Lung (tissue), 12 donors: ENCODE results near the gene MYORG. TPM values are rescaled to one million over a fixed set of nuclear protein-coding genes. Genes with fewer than 3 reads are reported as not detected.

Experiments
- ATAC-seq: fragments of 200-7000 bp; cut with Tn5 transposase; one replicate; pipeline ENCODE4 v1.9.1; 2020; ENCODE audit warnings: moderate number of reproducible peaks; ENCODE audit not compliant: insufficient read depth, low FRiP score
- DNase-seq, 3 donors: peaks; one replicate each; pipeline ENCODE4 v3.0.0-alpha.2; 2013 to 2017
- H3K27ac ChIP-seq, 2 donors: one replicate each; pipeline ENCODE4 v1.5.1; 2013; ENCODE audit warnings: mild to moderate bottlenecking in 2 of 2, moderate library complexity in 2 of 2, control low read depth in 1 of 2, inconsistent platforms in 1 of 2, low read depth in 1 of 2, low read length in 1 of 2
- H3K27me3 ChIP-seq, 3 donors: one replicate each; pipeline ENCODE4 v1.5.1; 2013; ENCODE audit warnings: low read length in 2 of 3; ENCODE audit not compliant: control insufficient read depth in 3 of 3, insufficient read depth in 3 of 3
- H3K36me3 ChIP-seq, 4 donors: one replicate each; pipeline ENCODE4 v1.5.1; 2013; ENCODE audit warnings: low read length in 4 of 4, mild to moderate bottlenecking in 1 of 4, moderate library complexity in 1 of 4; ENCODE audit not compliant: control insufficient read depth in 4 of 4, insufficient read depth in 4 of 4
- H3K4me1 ChIP-seq, 5 donors: one replicate each; pipeline ENCODE4 v1.5.1; 2013; ENCODE audit warnings: low read length in 5 of 5, mild to moderate bottlenecking in 2 of 5, moderate library complexity in 1 of 5; ENCODE audit not compliant: control insufficient read depth in 5 of 5, insufficient read depth in 5 of 5
- H3K4me3 ChIP-seq: one replicate; pipeline ENCODE4 v1.5.1; 2013; ENCODE audit warnings: mild to moderate bottlenecking, control low read depth, moderate library complexity
- H3K9ac ChIP-seq, 2 donors: one replicate each; pipeline ENCODE4 v1.5.1; 2013; ENCODE audit warnings: low read length in 2 of 2, control low read depth in 1 of 2; ENCODE audit not compliant: insufficient read depth in 1 of 2
- H3K9me3 ChIP-seq, 4 donors: one replicate each; pipeline ENCODE4 v1.5.1; 2013; ENCODE audit warnings: low read length in 3 of 4, mild to moderate bottlenecking in 1 of 4, moderate library complexity in 1 of 4; ENCODE audit not compliant: control insufficient read depth in 4 of 4, insufficient read depth in 3 of 4
- CTCF ChIP-seq: IDR thresholded peaks from 2 replicates; pipeline ENCODE4 v1.5.1; 2012; ENCODE audit warnings: mild to moderate bottlenecking; ENCODE audit errors: control extremely low read depth, extremely low read depth
- WGBS, 2 donors: extraction: QIAGEN DNeasy Blood & Tissue Kit; methylation state at CpG; one replicate each; pipeline ENCODE4 v1.1.7; 2013; 5-methylcytosine and 5-hydroxymethylcytosine counted together
- polyA plus RNA-seq, 2 donors: library from polyadenylated mRNA; stranded (reverse); fragments of 200-250 nt; gene quantifications; one replicate each; pipeline ENCODE4 v1.2.1, GENCODE V29; 2013
- total RNA-seq, 2 donors: library from RNA; depleted of rRNA in 1 of 2; stranded (reverse); fragments of >200 nt in 1 of 2; gene quantifications; one replicate each; pipeline ENCODE4 v1.2.1, GENCODE V29; 2014 to 2021
- donor health status: control.
- donor health status: control.
- donor health status: Bipolar disorder and iron deficiency.
- donor health status: healthy.
- donor health status: DM: yes; HTN: yes; CAD: no.

Gene MYORG
- total and polyA plus RNA-seq, 4 donors = 1.4 to 12.2 (median 4.9) TPM

GRCh38 chr9:34380034-34380510 lies 3.4 kb upstream of the MYORG start:
- ATAC-seq (no peak), DNase-seq (peak in 2 of 3 donors; percentile 2 to 13)
- Histone ChIP-seq H3K27ac (peak overlapping the region in 1 of 2 donors; percentile 3), H3K9ac (no peak overlapping the region), H3K27me3 (peaks cover 0 to 45% (median 32%) of the 10 kb centered on the region in 3 donors), H3K4me1 (peaks cover 2 to 32% (median 6%) of the 10 kb centered on the region in 5 donors), H3K4me3 (no peak overlapping the region), H3K36me3 (no peaks in the 10 kb centered on the region), H3K9me3 (no peaks in the 10 kb centered on the region)
- WGBS, 2 donors = 19 to 36% methylated on average over 24 of the region's 24 CpGs
- no peak for TF ChIP-seq CTCF

- Histone ChIP-seq H3K4me3 (no peak overlapping the region), H3K9me3 (no peaks in the 10 kb centered on the region), H3K36me3 (no peaks in the 10 kb centered on the region), H3K27ac (no peak overlapping the region), H3K27me3 (peaks cover 0 to 45% (median 36%) of the 10 kb centered on the region in 3 donors), H3K4me1 (peaks cover 2 to 32% (median 6%) of the 10 kb centered on the region in 5 donors), H3K9ac (no peak overlapping the region)
- 1 to 8% methylated on average over 35 of the region's 35 CpGs for WGBS, 2 donors
- TF ChIP-seq CTCF = peak; percentile 89
- ATAC-seq (peak; percentile 59), DNase-seq (peak; percentile 72 to 79 (median 79))
Measured at GRCh38 chr9:34379334-34380033, 2.8 kb upstream of the MYORG start.

GRCh38 chr9:34378376-34379060 lies 1.8 kb upstream of the MYORG start:
- Histone ChIP-seq H3K9me3 (no peaks in the 10 kb centered on the region), H3K36me3 (no peaks in the 10 kb centered on the region), H3K4me3 (no peak overlapping the region), H3K27me3 (peaks cover 0 to 44% (median 41%) of the 10 kb centered on the region in 3 donors), H3K27ac (no peak overlapping the region), H3K9ac (no peak overlapping the region), H3K4me1 (peaks cover 2 to 32% (median 6%) of the 10 kb centered on the region in 5 donors)
- WGBS, 2 donors = 96 to 99% methylated on average over 3 of the region's 3 CpGs
- no peak for TF ChIP-seq CTCF
- DNase-seq (no peak), ATAC-seq (no peak)
